DND-41 (cell line): Measurements from ENCODE around the gene TEDC1.

Experiments
- ATAC-seq: fragments of 200-7000 bp; cut with Tn5 transposase; 3 replicates; pipeline ENCODE4 v1.9.1; 2021; ENCODE audit warnings: low read depth; ENCODE audit not compliant: insufficient read depth
- DNase-seq: peaks from one replicate; pipeline ENCODE4 v3.0.0-alpha.2; 2020
- H2AFZ ChIP-seq: 2 replicates; pipeline ENCODE4 v1.6.0; 2012; ENCODE audit warnings: low read depth, low read length
- H3K27ac ChIP-seq: 2 replicates; pipeline ENCODE4 v1.5.1; 2012; ENCODE audit warnings: low read length, inconsistent platforms
- H3K27me3 ChIP-seq: fragments of 200-600 bp; sonication (generic); 2 replicates; pipeline ENCODE4 v1.6.0; 2012; ENCODE audit warnings: low read length, mild to moderate bottlenecking, inconsistent platforms; ENCODE audit not compliant: insufficient read depth, poor library complexity
- H3K36me3 ChIP-seq: 2 replicates; pipeline ENCODE4 v1.5.1; 2012; ENCODE audit warnings: low read length, inconsistent platforms; ENCODE audit not compliant: insufficient read depth
- H3K4me1 ChIP-seq: 2 replicates; pipeline ENCODE4 v1.5.1; 2012; ENCODE audit warnings: mild to moderate bottlenecking, low read length; ENCODE audit not compliant: insufficient read depth
- H3K4me2 ChIP-seq: 2 replicates; pipeline ENCODE4 v1.6.0; 2012; ENCODE audit warnings: mild to moderate bottlenecking, moderate library complexity, low read length, inconsistent platforms; ENCODE audit not compliant: insufficient read depth
- H3K4me3 ChIP-seq, 2 experiments: fragments of 200-600 bp in 1 of 2; shearing (Covaris generic) in 1 of 2; 2 replicates each; pipeline ENCODE4 v1.5.1; 2012 to 2016; ENCODE audit warnings: inconsistent platforms in 2 of 2, low read length in 2 of 2, mild to moderate bottlenecking in 2 of 2, low read depth in 1 of 2, moderate library complexity in 1 of 2
- H3K79me2 ChIP-seq: 2 replicates; pipeline ENCODE4 v1.6.0; 2012; ENCODE audit warnings: low read length, inconsistent platforms; ENCODE audit not compliant: insufficient read depth
- H3K9ac ChIP-seq: 2 replicates; pipeline ENCODE4 v1.6.0; 2012; ENCODE audit warnings: low read depth, mild to moderate bottlenecking, inconsistent platforms, low read length, moderate library complexity
- H3K9me3 ChIP-seq: 2 replicates; pipeline ENCODE4 v1.5.1; 2012; ENCODE audit warnings: low read length, moderate library complexity, mild to moderate bottlenecking, inconsistent platforms; ENCODE audit not compliant: insufficient read depth, severe bottlenecking
- H4K20me1 ChIP-seq: 2 replicates; pipeline ENCODE4 v1.6.0; 2012; ENCODE audit warnings: low read length; ENCODE audit not compliant: insufficient read depth
- EZH2 ChIP-seq: IDR thresholded peaks from 3 replicates; pipeline ENCODE4 v1.6.1; 2012; ENCODE audit warnings: borderline replicate concordance, low read depth, mild to moderate bottlenecking, moderate library complexity, low read length, inconsistent platforms; ENCODE audit not compliant: severe bottlenecking
- TF ChIP-seq, protein P1 (sequence below): IDR thresholded peaks from 2 replicates; pipeline ENCODE4 v1.5.1; 2012; ENCODE audit warnings: borderline replicate concordance, low read length, moderate library complexity, mild to moderate bottlenecking; ENCODE audit not compliant: poor library complexity, severe bottlenecking; ENCODE audit errors: extremely low read depth

Gene TEDC1

DNA sequence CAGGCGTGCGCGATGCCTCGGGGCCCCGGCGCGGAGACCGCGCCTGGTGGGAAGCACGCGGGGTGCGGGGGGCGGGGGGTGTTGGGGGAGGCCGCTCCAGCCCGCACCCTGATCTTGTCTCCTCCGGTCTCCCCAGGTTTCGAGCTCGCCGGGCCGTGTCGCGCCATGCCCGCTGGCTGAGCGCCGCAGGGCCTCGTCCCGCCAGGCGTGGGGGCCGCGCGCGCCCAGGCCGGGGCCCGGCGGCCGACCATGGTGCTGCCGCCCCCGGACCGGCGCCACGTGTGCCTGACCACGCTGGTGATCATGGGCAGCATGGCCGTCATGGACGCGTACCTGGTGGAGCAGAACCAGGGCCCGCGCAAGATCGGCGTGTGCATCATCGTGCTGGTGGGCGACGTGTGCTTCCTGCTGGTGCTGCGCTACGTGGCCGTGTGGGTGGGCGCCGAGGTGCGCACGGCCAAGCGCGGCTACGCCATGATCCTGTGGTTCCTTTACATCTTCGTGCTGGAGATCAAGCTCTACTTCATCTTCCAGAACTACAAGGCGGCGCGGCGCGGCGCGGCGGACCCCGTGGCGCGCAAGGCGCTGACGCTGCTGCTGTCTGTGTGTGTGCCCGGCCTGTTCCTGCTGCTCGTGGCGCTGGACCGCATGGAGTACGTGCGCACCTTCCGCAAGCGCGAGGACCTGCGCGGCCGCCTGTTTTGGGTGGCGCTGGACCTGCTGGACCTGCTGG, 37.7 kb downstream of the TEDC1 start:
- TF ChIP-seq, protein P1, sequence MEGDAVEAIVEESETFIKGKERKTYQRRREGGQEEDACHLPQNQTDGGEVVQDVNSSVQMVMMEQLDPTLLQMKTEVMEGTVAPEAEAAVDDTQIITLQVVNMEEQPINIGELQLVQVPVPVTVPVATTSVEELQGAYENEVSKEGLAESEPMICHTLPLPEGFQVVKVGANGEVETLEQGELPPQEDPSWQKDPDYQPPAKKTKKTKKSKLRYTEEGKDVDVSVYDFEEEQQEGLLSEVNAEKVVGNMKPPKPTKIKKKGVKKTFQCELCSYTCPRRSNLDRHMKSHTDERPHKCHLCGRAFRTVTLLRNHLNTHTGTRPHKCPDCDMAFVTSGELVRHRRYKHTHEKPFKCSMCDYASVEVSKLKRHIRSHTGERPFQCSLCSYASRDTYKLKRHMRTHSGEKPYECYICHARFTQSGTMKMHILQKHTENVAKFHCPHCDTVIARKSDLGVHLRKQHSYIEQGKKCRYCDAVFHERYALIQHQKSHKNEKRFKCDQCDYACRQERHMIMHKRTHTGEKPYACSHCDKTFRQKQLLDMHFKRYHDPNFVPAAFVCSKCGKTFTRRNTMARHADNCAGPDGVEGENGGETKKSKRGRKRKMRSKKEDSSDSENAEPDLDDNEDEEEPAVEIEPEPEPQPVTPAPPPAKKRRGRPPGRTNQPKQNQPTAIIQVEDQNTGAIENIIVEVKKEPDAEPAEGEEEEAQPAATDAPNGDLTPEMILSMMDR, result no peak
- TF ChIP-seq EZH2, result no peak
- Histone ChIP-seq H3K4me3 (no peak overlapping the region), H3K9me3 (no peaks in the 10 kb centered on the region), H3K4me2 (peak overlapping the region; percentile 57; the same call in 1 of the 2 replicates), H2AFZ (no peak overlapping the region), H3K4me1 (peaks cover 12% of the 10 kb centered on the region), H3K36me3 (no peaks in the 10 kb centered on the region), H3K9ac (no peak overlapping the region; the same call in 1 of the 2 replicates), H3K79me2 (no peaks in the 10 kb centered on the region), H3K27ac (no peak overlapping the region), H3K27me3 (no peaks in the 10 kb centered on the region), H4K20me1 (no peaks in the 10 kb centered on the region)
- ATAC-seq, result no peak
- no peak for DNase-seq

DNA sequence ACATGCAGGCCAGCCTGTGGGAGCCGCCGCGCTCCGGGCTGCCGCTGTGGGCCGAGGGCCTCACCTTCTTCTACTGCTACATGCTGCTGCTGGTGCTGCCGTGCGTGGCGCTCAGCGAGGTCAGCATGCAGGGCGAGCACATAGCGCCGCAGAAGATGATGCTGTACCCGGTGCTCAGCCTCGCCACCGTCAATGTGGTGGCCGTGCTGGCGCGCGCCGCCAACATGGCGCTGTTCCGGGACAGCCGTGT, 38.2 kb downstream of the TEDC1 start:
- H2AFZ ChIP-seq, result no peak overlapping the region
- no peak overlapping the region for H3K9ac ChIP-seq
- DNase-seq, result no peak
- H3K27ac ChIP-seq, result no peak overlapping the region
- H3K36me3 ChIP-seq, result no peaks in the 10 kb centered on the region
- no peaks in the 10 kb centered on the region for H3K9me3 ChIP-seq
- no peak for TF ChIP-seq EZH2
- H4K20me1 ChIP-seq, result no peaks in the 10 kb centered on the region
- no peaks in the 10 kb centered on the region for H3K27me3 ChIP-seq
- no peak overlapping the region for H3K4me2 ChIP-seq
- no peak overlapping the region for H3K4me3 ChIP-seq
- no peaks in the 10 kb centered on the region for H3K79me2 ChIP-seq
- peaks cover 12% of the 10 kb centered on the region for H3K4me1 ChIP-seq
- no peak for ATAC-seq

DNA sequence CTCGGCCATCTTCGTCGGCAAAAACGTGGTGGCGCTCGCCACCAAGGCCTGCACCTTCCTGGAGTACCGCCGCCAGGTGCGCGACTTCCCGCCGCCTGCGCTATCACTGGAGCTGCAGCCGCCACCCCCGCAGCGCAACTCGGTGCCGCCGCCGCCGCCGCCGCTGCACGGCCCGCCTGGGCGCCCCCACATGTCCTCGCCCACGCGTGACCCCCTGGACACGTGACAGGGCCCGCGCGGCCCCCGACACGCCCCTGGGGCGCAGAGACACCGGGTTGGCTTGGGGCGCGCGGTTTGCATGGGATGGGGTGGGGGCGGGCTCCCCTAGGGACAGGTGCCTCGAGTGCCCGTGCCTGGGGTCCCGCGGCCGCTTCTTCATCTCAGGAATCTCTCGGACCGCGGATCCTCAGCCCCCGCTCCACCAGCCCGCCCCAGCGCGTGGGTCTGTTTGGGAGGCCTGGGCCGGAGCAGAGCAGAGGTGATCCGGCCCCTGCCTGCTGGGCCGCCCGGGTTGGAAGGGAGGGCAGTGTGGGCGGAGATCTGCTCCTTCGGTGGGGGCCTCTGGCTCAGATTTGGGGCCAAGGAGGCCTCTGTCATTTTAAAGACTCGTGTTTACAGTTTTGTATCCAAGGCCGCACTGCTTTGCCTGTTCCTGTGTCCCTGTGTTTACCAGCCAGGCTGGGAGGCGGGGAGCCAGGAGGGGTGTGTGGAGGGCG, 38.7 kb downstream of the TEDC1 start:
- H3K4me3 ChIP-seq, result no peak overlapping the region
- no peak overlapping the region for H3K27ac ChIP-seq
- H4K20me1 ChIP-seq, result no peaks in the 10 kb centered on the region
- no peaks in the 10 kb centered on the region for H3K27me3 ChIP-seq
- no peaks in the 10 kb centered on the region for H3K9me3 ChIP-seq
- H3K9ac ChIP-seq, result no peak overlapping the region
- no peaks in the 10 kb centered on the region for H3K79me2 ChIP-seq
- TF ChIP-seq, protein P1, result no peak
- no peak for TF ChIP-seq EZH2
- H3K4me2 ChIP-seq, result no peak overlapping the region
- H3K36me3 ChIP-seq, result no peaks in the 10 kb centered on the region
- no peak for DNase-seq
- ATAC-seq, result no peak
- no peak overlapping the region for H2AFZ ChIP-seq
- H3K4me1 ChIP-seq, result peaks cover 12% of the 10 kb centered on the region

DNA sequence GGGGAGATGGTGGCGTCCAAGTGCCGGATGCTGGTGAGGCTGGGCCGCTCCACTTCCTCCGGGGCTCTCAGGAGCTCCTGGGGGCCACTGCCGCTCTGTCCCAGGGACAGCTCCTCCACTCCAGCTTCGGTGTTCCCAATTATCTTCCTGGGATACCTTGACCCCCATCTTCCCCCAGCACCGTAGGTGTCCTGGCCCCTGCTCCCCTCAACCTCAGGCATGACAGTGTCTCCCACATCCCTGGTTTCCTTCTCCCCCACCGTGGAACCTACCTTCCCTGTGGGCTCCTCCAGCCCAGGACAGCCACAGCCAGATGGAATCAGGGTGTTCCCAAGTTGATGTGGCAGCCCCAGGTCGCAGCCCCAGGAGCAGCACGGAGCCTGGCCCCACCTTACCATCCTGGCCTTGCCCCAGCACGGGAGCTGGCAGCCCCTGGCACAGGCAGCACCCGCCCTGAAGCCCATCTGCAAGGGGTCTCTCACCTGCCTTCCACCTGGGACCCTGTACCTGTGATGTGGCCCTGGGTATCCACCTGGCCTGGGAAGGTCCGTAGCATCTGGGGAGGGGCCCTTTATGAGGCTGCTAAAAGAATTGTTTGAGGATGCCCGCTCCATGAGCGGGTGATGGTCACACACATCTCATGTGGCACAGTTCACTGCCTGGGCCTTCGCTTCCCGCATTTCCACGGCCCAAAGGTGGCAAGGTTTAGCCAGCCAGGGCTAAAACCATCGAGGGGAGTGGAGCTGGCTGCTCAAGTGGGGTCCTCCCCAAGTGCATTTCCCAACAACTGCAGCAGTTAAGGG, 39.4 kb downstream of the TEDC1 start:
- no peaks in the 10 kb centered on the region for H3K79me2 ChIP-seq
- DNase-seq (no peak), ATAC-seq (no peak)
- no peaks in the 10 kb centered on the region for H4K20me1 ChIP-seq
- TF ChIP-seq, protein P1, result no peak
- TF ChIP-seq EZH2, result no peak
- no peaks in the 10 kb centered on the region for H3K9me3 ChIP-seq
- H3K27me3 ChIP-seq, result no peaks in the 10 kb centered on the region
- no peak overlapping the region for H3K4me2 ChIP-seq
- H3K4me1 ChIP-seq, result peaks cover 12% of the 10 kb centered on the region
- H3K9ac ChIP-seq, result no peak overlapping the region
- H2AFZ ChIP-seq, result no peak overlapping the region
- H3K36me3 ChIP-seq, result no peaks in the 10 kb centered on the region
- H3K27ac ChIP-seq, result no peak overlapping the region
- no peak overlapping the region for H3K4me3 ChIP-seq
